H9 (cell line): ENCODE measurements around the gene KIF5C. TPM values are rescaled to one million over a fixed set of nuclear protein-coding genes. Genes with fewer than 3 reads are reported as not detected.

Source experiments
- DNase-seq: peaks from one replicate; pipeline ENCODE4 v3.0.0-alpha.2; 2017
- H2AFZ ChIP-seq: one replicate; pipeline ENCODE4 v1.6.1; 2013; ENCODE audit warnings: mild to moderate bottlenecking, low read length, control low read depth, moderate library complexity
- H2AK5ac ChIP-seq: 2 replicates; pipeline ENCODE4 v1.6.1; 2013; ENCODE audit warnings: low read length, control low read depth, mixed read lengths; ENCODE audit not compliant: insufficient read length
- H2BK120ac ChIP-seq: one replicate; pipeline ENCODE4 v1.6.1; 2013; ENCODE audit warnings: low read depth, mild to moderate bottlenecking, low read length, control low read depth, inconsistent platforms; ENCODE audit not compliant: poor library complexity, severe bottlenecking
- H2BK12ac ChIP-seq: 2 replicates; pipeline ENCODE4 v1.6.1; 2013; ENCODE audit warnings: low read length, control low read depth, mixed read lengths, low read depth; ENCODE audit not compliant: insufficient read length
- H2BK15ac ChIP-seq: 2 replicates; pipeline ENCODE4 v1.6.1; 2013; ENCODE audit warnings: low read depth, low read length, control low read depth
- H2BK20ac ChIP-seq: one replicate; pipeline ENCODE4 v1.6.1; 2013; ENCODE audit warnings: low read depth, mild to moderate bottlenecking, low read length, control low read depth, inconsistent platforms; ENCODE audit not compliant: poor library complexity, severe bottlenecking
- H2BK5ac ChIP-seq: 2 replicates; pipeline ENCODE4 v1.6.1; 2013; ENCODE audit warnings: low read length, control low read depth, mixed read lengths; ENCODE audit not compliant: insufficient read length
- H3K14ac ChIP-seq: 2 replicates; pipeline ENCODE4 v1.6.1; 2013; ENCODE audit warnings: low read length, control low read depth; ENCODE audit not compliant: insufficient read depth
- H3K18ac ChIP-seq: 2 replicates; pipeline ENCODE4 v1.6.1; 2013; ENCODE audit warnings: low read depth, mild to moderate bottlenecking, mixed read lengths, low read length, control low read depth; ENCODE audit not compliant: insufficient read length
- H3K23ac ChIP-seq: 2 replicates; pipeline ENCODE4 v1.6.1; 2013; ENCODE audit warnings: low read length, control low read depth, mixed read lengths, low read depth; ENCODE audit not compliant: insufficient read length
- H3K23me2 ChIP-seq: 2 replicates; pipeline ENCODE4 v1.6.1; 2013; ENCODE audit warnings: low read depth, mild to moderate bottlenecking, mixed read lengths, low read length, control low read depth; ENCODE audit not compliant: insufficient read length, poor library complexity, severe bottlenecking
- H3K27ac ChIP-seq: 2 replicates; pipeline ENCODE4 v1.5.1; 2013; ENCODE audit warnings: low read length, control low read depth, mixed read lengths, low read depth; ENCODE audit not compliant: insufficient read length
- H3K27me3 ChIP-seq: 2 replicates; pipeline ENCODE4 v1.6.1; 2013; ENCODE audit warnings: low read length, control low read depth, inconsistent platforms; ENCODE audit not compliant: insufficient read depth
- H3K4ac ChIP-seq: 2 replicates; pipeline ENCODE4 v1.6.1; 2013; ENCODE audit warnings: low read depth, mild to moderate bottlenecking, control low read depth, inconsistent platforms, low read length, moderate library complexity
- H3K4me1 ChIP-seq: 2 replicates; pipeline ENCODE4 v1.6.1; 2013; ENCODE audit warnings: low read length, control low read depth, inconsistent platforms; ENCODE audit not compliant: insufficient read depth
- H3K4me2 ChIP-seq: 2 replicates; pipeline ENCODE4 v1.6.1; 2013; ENCODE audit warnings: low read length, control low read depth, mixed read lengths; ENCODE audit not compliant: insufficient read length, insufficient read depth
- H3K56ac ChIP-seq: 2 replicates; pipeline ENCODE4 v1.6.1; 2013; ENCODE audit warnings: low read depth, mild to moderate bottlenecking, mixed read lengths, low read length, control low read depth; ENCODE audit not compliant: insufficient read length
- H3K79me1 ChIP-seq: 2 replicates; pipeline ENCODE4 v1.6.1; 2013; ENCODE audit warnings: low read depth, mild to moderate bottlenecking, moderate library complexity, low read length, control low read depth, inconsistent platforms; ENCODE audit not compliant: insufficient read depth, poor library complexity, severe bottlenecking
- H3K79me2 ChIP-seq: 2 replicates; pipeline ENCODE4 v1.6.1; 2013; ENCODE audit warnings: low read length, control low read depth, inconsistent platforms; ENCODE audit not compliant: insufficient read depth
- H3K9ac ChIP-seq: 2 replicates; pipeline ENCODE4 v1.6.1; 2013; ENCODE audit warnings: low read length, control low read depth, mixed read lengths; ENCODE audit not compliant: insufficient read length; ENCODE audit errors: extremely low read depth
- H3K9me3 ChIP-seq: one replicate; pipeline ENCODE4 v1.6.1; 2013; ENCODE audit warnings: low read depth, low read length, inconsistent platforms; ENCODE audit not compliant: control insufficient read depth
- H3T11ph ChIP-seq: one replicate; pipeline ENCODE4 v1.6.1; 2013; ENCODE audit warnings: mild to moderate bottlenecking, low read length, control low read depth, inconsistent platforms
- H4K20me1 ChIP-seq: one replicate; pipeline ENCODE4 v1.6.1; 2013; ENCODE audit not compliant: control insufficient read depth, insufficient read length, insufficient read depth
- H4K5ac ChIP-seq: 2 replicates; pipeline ENCODE4 v1.6.1; 2013; ENCODE audit warnings: low read depth, mild to moderate bottlenecking, mixed read lengths, low read length, control low read depth; ENCODE audit not compliant: insufficient read length
- H4K8ac ChIP-seq: replicated peaks from 2 replicates; pipeline ENCODE4 v1.6.1; 2013; ENCODE audit warnings: low read length, control low read depth, mixed read lengths, low read depth; ENCODE audit not compliant: insufficient read length
- H4K91ac ChIP-seq: 2 replicates; pipeline ENCODE4 v1.6.1; 2013; ENCODE audit warnings: low read depth, mild to moderate bottlenecking, moderate library complexity, mixed read lengths, low read length, control low read depth; ENCODE audit not compliant: insufficient read length
- H3K27ac Mint-ChIP-seq, 3 experiments: 2 replicates in 2 of 3; 3 replicates in 1 of 3; pipeline ENCODE4 v1.8.0; 2020 to 2021; ENCODE audit warnings: mixed read lengths in 3 of 3, mild to moderate bottlenecking in 1 of 3, moderate library complexity in 1 of 3
- H3K27me3 Mint-ChIP-seq: 2 replicates; pipeline ENCODE4 v1.8.0; 2021; ENCODE audit warnings: low read depth, mild to moderate bottlenecking, moderate library complexity, mixed read lengths
- H3K36me3 Mint-ChIP-seq, 3 experiments: 2 replicates in 2 of 3; 3 replicates in 1 of 3; pipeline ENCODE4 v1.8.0; 2020 to 2021; ENCODE audit warnings: low read depth in 3 of 3, mixed read lengths in 3 of 3; ENCODE audit not compliant: insufficient read depth in 1 of 3
- H3K4me1 Mint-ChIP-seq, 2 experiments: 2 replicates each; pipeline ENCODE4 v1.8.0; 2020; ENCODE audit warnings: mixed read lengths in 2 of 2
- H3K4me3 Mint-ChIP-seq, 2 experiments: 2 replicates in 1 of 2; 3 replicates in 1 of 2; pipeline ENCODE4 v1.8.0; 2020 to 2021; ENCODE audit warnings: mild to moderate bottlenecking in 2 of 2, mixed read lengths in 2 of 2, moderate library complexity in 1 of 2
- H3K9me3 Mint-ChIP-seq, 2 experiments: 2 replicates in 1 of 2; 3 replicates in 1 of 2; pipeline ENCODE4 v1.8.0; 2020; ENCODE audit warnings: mild to moderate bottlenecking in 2 of 2, mixed read lengths in 2 of 2, moderate library complexity in 1 of 2
- CTCF ChIP-seq: fragments of 200-600 bp; sonication (generic); conservative IDR thresholded peaks from 3 replicates; pipeline ENCODE4 v1.8.0; 2021; ENCODE audit warnings: antibody characterized with exemption, mild to moderate bottlenecking
- WGBS: extraction: QIAGEN DNeasy Blood & Tissue Kit; methylation state at CpG from one replicate; pipeline ENCODE4 v1.1.7; 2013; ENCODE audit warnings: missing lambda C conversion rate, low lambda C conversion rate, mixed read lengths; ENCODE audit not compliant: insufficient read length; ENCODE audit errors: extremely low coverage; 5-methylcytosine and 5-hydroxymethylcytosine counted together
- total RNA-seq: library from RNA; stranded (reverse); gene quantifications from 2 replicates; pipeline ENCODE4 v1.2.1, GENCODE V29; 2021

Gene KIF5C
- total RNA-seq, 1 experiment from 2014 or later: 52.9 TPM

DNA sequence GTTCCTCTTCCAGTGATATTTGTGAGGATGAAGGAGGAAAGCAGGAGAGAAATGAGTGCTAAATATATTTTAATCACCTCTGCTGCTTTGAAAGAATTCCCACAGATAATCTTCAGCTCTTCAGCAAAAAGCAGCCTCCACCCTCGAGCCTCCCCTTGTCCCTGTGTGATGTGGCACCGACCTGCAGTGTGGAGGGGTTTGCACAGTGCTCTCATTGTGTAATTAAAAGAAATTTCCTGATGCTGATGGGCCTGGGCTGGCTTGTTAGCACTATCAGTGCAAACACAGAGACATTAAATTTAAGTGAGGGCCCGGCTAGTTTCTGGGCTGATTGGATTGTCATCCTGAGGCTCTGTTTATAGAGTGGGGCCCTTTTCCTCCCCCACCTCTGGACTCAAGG lies 53.4 kb downstream of the KIF5C start:
- Histone ChIP-seq H4K5ac (no peak overlapping the region), H3K9me3 (no peaks in the 10 kb centered on the region), H2AFZ (no peak overlapping the region), H3K9ac (no peak overlapping the region), H2BK12ac (no peak overlapping the region), H3K56ac (no peak overlapping the region), H3K23ac (no peak overlapping the region), H3K4me1 (peaks cover 4% of the 10 kb centered on the region; the same call in 1 of the 2 replicates), H2AK5ac (no peak overlapping the region), H2BK120ac (no peak overlapping the region), H3K4me2 (no peak overlapping the region), H3K4ac (no peak overlapping the region), H2BK5ac (no peak overlapping the region), H4K91ac (no peak overlapping the region), H3K79me1 (no peaks in the 10 kb centered on the region), H3T11ph (no peak overlapping the region), H3K27me3 (no peaks in the 10 kb centered on the region), H4K8ac (no peak overlapping the region), H3K18ac (no peak overlapping the region), H3K27ac (no peak overlapping the region), H3K14ac (no peak overlapping the region), H3K23me2 (no peaks in the 10 kb centered on the region), H2BK15ac (no peak overlapping the region), H2BK20ac (no peak overlapping the region), H3K79me2 (no peaks in the 10 kb centered on the region), H4K20me1 (peaks cover 1% of the 10 kb centered on the region)
- no peak for TF ChIP-seq CTCF
- no peaks in the 10 kb centered on the region for H3K9me3 Mint-ChIP-seq
- H3K27me3 Mint-ChIP-seq: no peaks in the 10 kb centered on the region
- H3K4me1 Mint-ChIP-seq: peaks cover 43 to 51% of the 10 kb centered on the region in 2 experiments
- no peak overlapping the region for H3K4me3 Mint-ChIP-seq
- peak overlapping the region in 1 of 3 experiments; percentile 63; a peak in 4 of 7 replicates for H3K27ac Mint-ChIP-seq
- DNase-seq: no peak
- peaks cover 11 to 20% (median 15%) of the 10 kb centered on the region in 3 experiments for H3K36me3 Mint-ChIP-seq
- WGBS: no CpG with 5 or more reads among the region's 3 CpGs
